ENCODE results near the gene ANAPC13.

Gene ANAPC13

GRCh38 chr3:134486577-134487041 lies 824 bp upstream of the ANAPC13 start:
- DNase-seq = no peak

- DNase-seq = no peak
Measured at GRCh38 chr3:134485075-134485717, 589 bp downstream of the ANAPC13 start.

- DNase-seq = no peak
Measured at GRCh38 chr3:134483195-134483900, 2.4 kb downstream of the ANAPC13 start.

- DNase-seq = no peak
Measured at GRCh38 chr3:134482622-134483021, 3.2 kb downstream of the ANAPC13 start.

GRCh38 chr3:134481166-134481565 lies 4.6 kb downstream of the ANAPC13 start:
- DNase-seq = no peak

- no peak for DNase-seq
Measured at GRCh38 chr3:134480546-134480945, 5.2 kb downstream of the ANAPC13 start.

GRCh38 chr3:134477938-134478337 lies 7.8 kb downstream of the ANAPC13 start:
- no peak for DNase-seq

- no peak for DNase-seq
Measured at GRCh38 chr3:134477002-134477401, 8.8 kb downstream of the ANAPC13 start.

- DNase-seq = no peak
Measured at GRCh38 chr3:134476306-134476705, 9.5 kb downstream of the ANAPC13 start.

- DNase-seq = no peak
Measured at GRCh38 chr3:134474956-134475355, 10.8 kb downstream of the ANAPC13 start.

- DNase-seq = peak; percentile 54
Measured at GRCh38 chr3:134473868-134474546, 11.8 kb downstream of the ANAPC13 start.

- no peak for DNase-seq
Measured at GRCh38 chr3:134472831-134473230, 13.0 kb downstream of the ANAPC13 start.

- DNase-seq = no peak
Measured at GRCh38 chr3:134471521-134472193, 14.1 kb downstream of the ANAPC13 start.

- DNase-seq = no peak
Measured at GRCh38 chr3:134468519-134468918, 17.3 kb downstream of the ANAPC13 start.

- DNase-seq = no peak
Measured at GRCh38 chr3:134466331-134466730, 19.5 kb downstream of the ANAPC13 start.

- DNase-seq = no peak
Measured at GRCh38 chr3:134464689-134465365, 21.0 kb downstream of the ANAPC13 start.

GRCh38 chr3:134464064-134464688 lies 21.6 kb downstream of the ANAPC13 start:
- peak; percentile 70 for DNase-seq

- peak; percentile 46 for DNase-seq
Measured at GRCh38 chr3:134463676-134464063, 22.1 kb downstream of the ANAPC13 start.

- DNase-seq = peak; percentile 47
Measured at GRCh38 chr3:134462331-134462941, 23.3 kb downstream of the ANAPC13 start.

- no peak for DNase-seq
Measured at GRCh38 chr3:134460965-134461364, 24.8 kb downstream of the ANAPC13 start.

- DNase-seq = no peak
Measured at GRCh38 chr3:134459562-134459961, 26.2 kb downstream of the ANAPC13 start.
